Rectal smooth muscle tissue (tissue), 1 donor: Measurements from ENCODE around the gene METTL5.
A peak's percentile ranks its signal among the peaks of the same experiment; 100 is the strongest.

Experiments
- H3K27ac ChIP-seq: one replicate; pipeline ENCODE4 v1.7.0; 2013; ENCODE audit warnings: low read depth, low read length, inconsistent platforms
- H3K27me3 ChIP-seq: one replicate; pipeline ENCODE4 v1.7.0; 2013; ENCODE audit warnings: low read length; ENCODE audit not compliant: control insufficient read depth, insufficient read depth
- H3K36me3 ChIP-seq: one replicate; pipeline ENCODE4 v1.7.0; 2013; ENCODE audit warnings: low read length; ENCODE audit not compliant: control insufficient read depth, insufficient read depth
- H3K4me1 ChIP-seq: one replicate; pipeline ENCODE4 v1.7.0; 2013; ENCODE audit warnings: low read length; ENCODE audit not compliant: control insufficient read depth, insufficient read depth
- H3K4me3 ChIP-seq: one replicate; pipeline ENCODE4 v1.7.0; 2013; ENCODE audit warnings: low read length
- H3K9ac ChIP-seq: one replicate; pipeline ENCODE4 v1.7.0; 2013; ENCODE audit warnings: low read length

The METTL5 gene

GRCh38 chr2:169797601-169798000, 27.1 kb downstream of the METTL5 start:
- no peak overlapping the region for H3K9ac ChIP-seq
- no peak overlapping the region for H3K4me3 ChIP-seq
- peaks cover 2% of the 10 kb centered on the region for H3K36me3 ChIP-seq
- no peaks in the 10 kb centered on the region for H3K27me3 ChIP-seq
- H3K27ac ChIP-seq, result no peak overlapping the region
- no peaks in the 10 kb centered on the region for H3K4me1 ChIP-seq

- no peaks in the 10 kb centered on the region for H3K27me3 ChIP-seq
- H3K9ac ChIP-seq, result no peak overlapping the region
- no peak overlapping the region for H3K4me3 ChIP-seq
- H3K27ac ChIP-seq, result no peak overlapping the region
- no peaks in the 10 kb centered on the region for H3K4me1 ChIP-seq
- H3K36me3 ChIP-seq, result no peaks in the 10 kb centered on the region
These were observed 28.3 kb downstream of the METTL5 start for GRCh38 chr2:169796441-169796840.

GRCh38 chr2:169795181-169795580, 29.5 kb downstream of the METTL5 start:
- Histone ChIP-seq H3K4me1 (no peaks in the 10 kb centered on the region), H3K27ac (no peak overlapping the region), H3K4me3 (no peak overlapping the region), H3K9ac (no peak overlapping the region), H3K36me3 (no peaks in the 10 kb centered on the region), H3K27me3 (no peaks in the 10 kb centered on the region)

- Histone ChIP-seq H3K4me1 (no peaks in the 10 kb centered on the region), H3K27ac (no peak overlapping the region), H3K4me3 (no peak overlapping the region), H3K36me3 (no peaks in the 10 kb centered on the region), H3K9ac (no peak overlapping the region), H3K27me3 (no peaks in the 10 kb centered on the region)
These were observed 34.1 kb downstream of the METTL5 start for GRCh38 chr2:169790581-169790980.

- H3K27ac ChIP-seq, result no peak overlapping the region
- H3K27me3 ChIP-seq, result no peaks in the 10 kb centered on the region
- no peak overlapping the region for H3K9ac ChIP-seq
- H3K36me3 ChIP-seq, result no peaks in the 10 kb centered on the region
- no peaks in the 10 kb centered on the region for H3K4me1 ChIP-seq
- H3K4me3 ChIP-seq, result no peak overlapping the region
These were observed 42.2 kb downstream of the METTL5 start for GRCh38 chr2:169782513-169782912.

- no peaks in the 10 kb centered on the region for H3K27me3 ChIP-seq
- no peaks in the 10 kb centered on the region for H3K36me3 ChIP-seq
- H3K27ac ChIP-seq, result no peak overlapping the region
- H3K9ac ChIP-seq, result no peak overlapping the region
- peaks cover 4% of the 10 kb centered on the region for H3K4me1 ChIP-seq
- H3K4me3 ChIP-seq, result no peak overlapping the region
These were observed 43.3 kb downstream of the METTL5 start for GRCh38 chr2:169781249-169782013.

GRCh38 chr2:169778446-169778845, 46.3 kb downstream of the METTL5 start:
- Histone ChIP-seq H3K4me1 (peaks cover 11% of the 10 kb centered on the region), H3K9ac (no peak overlapping the region), H3K27ac (no peak overlapping the region)

GRCh38 chr2:169776252-169776761, 48.4 kb downstream of the METTL5 start:
- peaks cover 11% of the 10 kb centered on the region for H3K4me1 ChIP-seq
- peak overlapping the region; percentile 59 for H3K27ac ChIP-seq
- no peaks in the 10 kb centered on the region for H3K27me3 ChIP-seq
- no peak overlapping the region for H3K4me3 ChIP-seq
- H3K36me3 ChIP-seq, result no peaks in the 10 kb centered on the region
- H3K9ac ChIP-seq, result no peak overlapping the region

More at GRCh38 chr2:169778446-169778845, 46.3 kb downstream of the METTL5 start:
- H3K4me3 ChIP-seq, result no peak overlapping the region
- no peaks in the 10 kb centered on the region for H3K27me3 ChIP-seq
- no peaks in the 10 kb centered on the region for H3K36me3 ChIP-seq

- Histone ChIP-seq H3K27ac (peak overlapping the region; percentile 59), H3K27me3 (no peaks in the 10 kb centered on the region), H3K36me3 (no peaks in the 10 kb centered on the region), H3K9ac (no peak overlapping the region), H3K4me3 (no peak overlapping the region), H3K4me1 (peaks cover 11% of the 10 kb centered on the region)
These were observed 48.9 kb downstream of the METTL5 start for GRCh38 chr2:169775765-169776164.

- H3K9ac ChIP-seq, result no peak overlapping the region
- peak overlapping the region; percentile 59 for H3K27ac ChIP-seq
- H3K4me1 ChIP-seq, result peaks cover 11% of the 10 kb centered on the region
- H3K27me3 ChIP-seq, result no peaks in the 10 kb centered on the region
- no peak overlapping the region for H3K4me3 ChIP-seq
- H3K36me3 ChIP-seq, result no peaks in the 10 kb centered on the region
These were observed 49.4 kb downstream of the METTL5 start for GRCh38 chr2:169775354-169775753.

GRCh38 chr2:169772651-169773050, 52.1 kb downstream of the METTL5 start:
- H3K27me3 ChIP-seq, result peaks cover 4% of the 10 kb centered on the region
- H3K4me1 ChIP-seq, result peaks cover 11% of the 10 kb centered on the region
- no peak overlapping the region for H3K9ac ChIP-seq
- H3K4me3 ChIP-seq, result no peak overlapping the region
- no peak overlapping the region for H3K27ac ChIP-seq
- H3K36me3 ChIP-seq, result no peaks in the 10 kb centered on the region

GRCh38 chr2:169771612-169772011, 53.1 kb downstream of the METTL5 start:
- H3K36me3 ChIP-seq, result no peaks in the 10 kb centered on the region
- peaks cover 11% of the 10 kb centered on the region for H3K4me1 ChIP-seq
- H3K9ac ChIP-seq, result no peak overlapping the region
- peaks cover 5% of the 10 kb centered on the region for H3K27me3 ChIP-seq
- no peak overlapping the region for H3K4me3 ChIP-seq
- H3K27ac ChIP-seq, result no peak overlapping the region

GRCh38 chr2:169771021-169771420, 53.7 kb downstream of the METTL5 start:
- Histone ChIP-seq H3K27ac (no peak overlapping the region), H3K27me3 (peaks cover 5% of the 10 kb centered on the region), H3K9ac (no peak overlapping the region), H3K36me3 (no peaks in the 10 kb centered on the region), H3K4me1 (peaks cover 8% of the 10 kb centered on the region), H3K4me3 (no peak overlapping the region)
